A673 (cell line): Measurements from ENCODE around the gene CREB3L1.

ENCODE experiments used
- EZH2 ChIP-seq: fragments of 200-600 bp; sonication (generic); IDR thresholded peaks from 2 replicates; pipeline ENCODE4 v1.6.1; 2017; ENCODE audit warnings: borderline replicate concordance, low read depth, mild to moderate bottlenecking, mixed read lengths, antibody characterized with exemption, low read length; ENCODE audit not compliant: poor library complexity, severe bottlenecking
- TF ChIP-seq, protein P1 (sequence below): fragments of 300-800, 200-600 bp; sonication (generic); conservative IDR thresholded peaks from 2 replicates; pipeline ENCODE4 v1.5.1; 2017; ENCODE audit warnings: low read depth, mild to moderate bottlenecking, antibody characterized with exemption, low read length, moderate library complexity, mixed read lengths

DNA sequence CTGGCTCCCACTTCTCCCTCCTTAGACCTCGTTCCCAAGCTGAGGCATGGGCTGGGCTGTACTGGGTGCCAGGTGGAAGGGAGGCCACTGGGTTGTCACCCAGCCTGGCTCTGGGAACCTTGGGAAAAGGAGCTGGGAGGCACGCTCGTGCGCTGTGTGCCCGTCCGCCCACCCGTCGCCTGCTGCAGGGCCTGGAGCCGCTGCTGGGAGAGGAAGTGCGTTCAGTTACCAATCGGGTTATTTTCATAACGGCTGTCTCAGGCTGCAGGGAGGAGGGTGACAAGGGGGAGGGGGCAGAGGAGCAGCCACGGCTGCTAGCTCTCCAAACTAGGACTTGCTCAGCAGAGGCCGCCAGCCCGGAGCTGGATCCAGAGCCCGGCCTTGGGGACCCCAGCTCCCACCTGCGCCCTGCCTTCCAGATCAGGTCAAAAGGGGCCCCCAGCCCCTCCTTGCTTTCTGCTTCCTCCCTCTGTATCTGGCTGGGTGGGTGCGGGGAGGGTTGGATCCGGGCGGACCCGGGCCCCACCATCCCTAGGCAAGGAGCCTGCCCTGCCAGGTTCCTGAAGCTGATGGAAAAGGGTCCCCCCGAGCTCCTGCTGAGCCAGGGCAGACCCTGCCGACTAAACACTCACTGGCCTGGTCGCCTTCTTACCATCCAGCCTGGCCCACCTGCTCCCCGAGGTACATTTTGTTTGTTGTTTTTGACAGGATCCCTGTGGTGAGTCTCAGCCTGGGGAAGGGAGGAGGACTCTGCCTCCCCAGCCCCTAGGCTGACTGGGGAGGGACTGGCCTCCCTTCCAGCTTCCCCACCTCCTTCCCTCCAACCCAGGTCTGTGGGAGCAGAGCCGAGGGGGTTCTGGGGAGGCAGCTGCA lies 84.1 kb downstream of the CREB3L1 start:
- TF ChIP-seq, protein P1, sequence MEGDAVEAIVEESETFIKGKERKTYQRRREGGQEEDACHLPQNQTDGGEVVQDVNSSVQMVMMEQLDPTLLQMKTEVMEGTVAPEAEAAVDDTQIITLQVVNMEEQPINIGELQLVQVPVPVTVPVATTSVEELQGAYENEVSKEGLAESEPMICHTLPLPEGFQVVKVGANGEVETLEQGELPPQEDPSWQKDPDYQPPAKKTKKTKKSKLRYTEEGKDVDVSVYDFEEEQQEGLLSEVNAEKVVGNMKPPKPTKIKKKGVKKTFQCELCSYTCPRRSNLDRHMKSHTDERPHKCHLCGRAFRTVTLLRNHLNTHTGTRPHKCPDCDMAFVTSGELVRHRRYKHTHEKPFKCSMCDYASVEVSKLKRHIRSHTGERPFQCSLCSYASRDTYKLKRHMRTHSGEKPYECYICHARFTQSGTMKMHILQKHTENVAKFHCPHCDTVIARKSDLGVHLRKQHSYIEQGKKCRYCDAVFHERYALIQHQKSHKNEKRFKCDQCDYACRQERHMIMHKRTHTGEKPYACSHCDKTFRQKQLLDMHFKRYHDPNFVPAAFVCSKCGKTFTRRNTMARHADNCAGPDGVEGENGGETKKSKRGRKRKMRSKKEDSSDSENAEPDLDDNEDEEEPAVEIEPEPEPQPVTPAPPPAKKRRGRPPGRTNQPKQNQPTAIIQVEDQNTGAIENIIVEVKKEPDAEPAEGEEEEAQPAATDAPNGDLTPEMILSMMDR = no peak
- TF ChIP-seq EZH2 = no peak
